Neuronal stem cell (in vitro differentiated cells): Measurements from ENCODE around the gene VSTM4.

Source experiments
- DNase-seq: peaks from one replicate; pipeline ENCODE4 v3.0.0-alpha.2; 2013; ENCODE audit warnings: low spot score
- H2AFZ ChIP-seq: one replicate; pipeline ENCODE4 v1.6.1; 2013; ENCODE audit warnings: mild to moderate bottlenecking, low read length, inconsistent platforms
- H2AK5ac ChIP-seq: 2 replicates; pipeline ENCODE4 v1.6.1; 2013; ENCODE audit warnings: low read depth, mild to moderate bottlenecking, inconsistent platforms, low read length, moderate library complexity, mixed read lengths
- H2BK120ac ChIP-seq: 2 replicates; pipeline ENCODE4 v1.6.1; 2013; ENCODE audit warnings: low read depth, mild to moderate bottlenecking, inconsistent platforms, low read length, moderate library complexity, mixed read lengths
- H2BK12ac ChIP-seq: one replicate; pipeline ENCODE4 v1.6.1; 2013; ENCODE audit warnings: low read length, inconsistent platforms
- H2BK15ac ChIP-seq: 2 replicates; pipeline ENCODE4 v1.6.1; 2013; ENCODE audit warnings: mild to moderate bottlenecking, low read length, inconsistent platforms, mixed read lengths
- H2BK5ac ChIP-seq: one replicate; pipeline ENCODE4 v1.6.1; 2013; ENCODE audit warnings: inconsistent platforms, mild to moderate bottlenecking, low read length, moderate library complexity
- H3K14ac ChIP-seq: one replicate; pipeline ENCODE4 v1.6.1; 2013; ENCODE audit warnings: low read length, inconsistent platforms
- H3K18ac ChIP-seq: 2 replicates; pipeline ENCODE4 v1.6.1; 2013; ENCODE audit warnings: low read length, inconsistent platforms
- H3K23ac ChIP-seq: 2 replicates; pipeline ENCODE4 v1.6.1; 2013; ENCODE audit warnings: low read depth, mild to moderate bottlenecking, mixed read lengths, low read length, inconsistent platforms; ENCODE audit not compliant: poor library complexity
- H3K27ac ChIP-seq: replicated peaks from 3 replicates; pipeline ENCODE4 v1.5.1; 2013; ENCODE audit warnings: low read length, inconsistent platforms
- H3K27me3 ChIP-seq, 3 experiments: 2 replicates each; pipeline ENCODE4 v1.6.1; 2013; ENCODE audit warnings: low read length in 3 of 3, mild to moderate bottlenecking in 2 of 3, inconsistent platforms in 1 of 3, low read depth in 1 of 3, mixed read lengths in 1 of 3, moderate library complexity in 1 of 3; ENCODE audit not compliant: control insufficient read depth in 3 of 3, insufficient read depth in 3 of 3
- H3K36me3 ChIP-seq, 2 donors: replicated peaks in 1 of 2; 2 replicates each; pipeline ENCODE4 v1.6.1; 2013; ENCODE audit warnings: low read length in 2 of 2; ENCODE audit not compliant: control insufficient read depth in 2 of 2, insufficient read depth in 2 of 2
- H3K4ac ChIP-seq: 2 replicates; pipeline ENCODE4 v1.6.1; 2013; ENCODE audit warnings: inconsistent platforms, mild to moderate bottlenecking, low read length, moderate library complexity
- H3K4me1 ChIP-seq, 2 donors: 1 replicate in 1 of 2; 2 replicates in 1 of 2; pipeline ENCODE4 v1.6.1; 2013; ENCODE audit warnings: low read length in 2 of 2, low read depth in 1 of 2; ENCODE audit not compliant: control insufficient read depth in 2 of 2, insufficient read depth in 1 of 2
- H3K4me2 ChIP-seq: one replicate; pipeline ENCODE4 v1.6.1; 2013; ENCODE audit warnings: mild to moderate bottlenecking, low read length, inconsistent platforms; ENCODE audit not compliant: insufficient read depth, poor library complexity, severe bottlenecking
- H3K4me3 ChIP-seq, 2 donors: 2 replicates each; pipeline ENCODE4 v1.5.1; 2013; ENCODE audit warnings: low read length in 2 of 2, mild to moderate bottlenecking in 2 of 2, inconsistent platforms in 1 of 2, moderate library complexity in 1 of 2
- H3K79me1 ChIP-seq: one replicate; pipeline ENCODE4 v1.6.1; 2013; ENCODE audit warnings: low read depth, mild to moderate bottlenecking, inconsistent platforms, low read length, moderate library complexity
- H3K9ac ChIP-seq: one replicate; pipeline ENCODE4 v1.6.1; 2013; ENCODE audit warnings: mild to moderate bottlenecking, low read depth, low read length, inconsistent platforms; ENCODE audit not compliant: poor library complexity
- H3K9me3 ChIP-seq, 2 donors: replicated peaks in 1 of 2; 2 replicates each; pipeline versions ENCODE3 to v1.6.1; 2013; ENCODE audit warnings: low read length in 2 of 2, mild to moderate bottlenecking in 2 of 2, inconsistent platforms in 1 of 2, low read depth in 1 of 2, mixed read lengths in 1 of 2, moderate library complexity in 1 of 2; ENCODE audit not compliant: control insufficient read depth in 2 of 2, insufficient read depth in 1 of 2
- H4K8ac ChIP-seq: one replicate; pipeline ENCODE4 v1.6.1; 2013; ENCODE audit warnings: low read depth, mild to moderate bottlenecking, inconsistent platforms, low read length, moderate library complexity
- H4K91ac ChIP-seq: one replicate; pipeline ENCODE4 v1.6.1; 2013; ENCODE audit warnings: low read length, low read depth, mild to moderate bottlenecking, inconsistent platforms; ENCODE audit not compliant: poor library complexity
- WGBS, 2 donors: extraction: QIAGEN DNeasy Blood & Tissue Kit; methylation state at CpG; one replicate each; pipeline ENCODE4 v1.1.7; 2013; ENCODE audit warnings: missing lambda C conversion rate in 2 of 2, mixed read lengths in 1 of 2; ENCODE audit not compliant: insufficient read length in 2 of 2, insufficient replicate concordance in 1 of 2; ENCODE audit errors: extremely low coverage in 2 of 2; 5-methylcytosine and 5-hydroxymethylcytosine counted together

Gene VSTM4

GRCh38 chr10:48999346-48999745, 116.0 kb downstream of the VSTM4 start:
- DNase-seq = no peak
- WGBS, 2 donors = no CpG with 5 or more reads among the region's 2 CpGs
- no peak overlapping the region for H3K23ac ChIP-seq

GRCh38 chr10:48996329-48996728, 119.0 kb downstream of the VSTM4 start:
- Histone ChIP-seq H3K79me1 (no peaks in the 10 kb centered on the region), H2BK12ac (no peak overlapping the region), H2BK5ac (no peak overlapping the region), H3K18ac (no peak overlapping the region), H3K9me3 (no peaks in the 10 kb centered on the region), H3K14ac (no peak overlapping the region), H2BK15ac (no peak overlapping the region), H2AFZ (no peak overlapping the region), H4K8ac (no peak overlapping the region), H3K4me3 (no peak overlapping the region), H3K23ac (no peak overlapping the region), H3K4me1 (no peaks in the 10 kb centered on the region), H3K27ac (no peak overlapping the region), H2AK5ac (no peak overlapping the region), H3K36me3 (no peaks in the 10 kb centered on the region), H3K4me2 (no peak overlapping the region), H3K27me3 (no peaks in the 10 kb centered on the region), H2BK120ac (no peak overlapping the region), H3K9ac (no peak overlapping the region), H4K91ac (no peak overlapping the region), H3K4ac (no peak overlapping the region)
- WGBS, 2 donors = no CpG with 5 or more reads among the region's 3 CpGs
- DNase-seq = no peak

More at GRCh38 chr10:48999346-48999745, 116.0 kb downstream of the VSTM4 start:
- Histone ChIP-seq H3K4me3 (no peak overlapping the region), H2BK12ac (no peak overlapping the region), H2BK15ac (no peak overlapping the region), H3K4me1 (peaks cover 2 to 4% of the 10 kb centered on the region in 2 donors), H3K4me2 (no peak overlapping the region), H3K79me1 (no peaks in the 10 kb centered on the region), H4K91ac (no peak overlapping the region), H3K36me3 (no peaks in the 10 kb centered on the region), H2BK120ac (no peak overlapping the region), H3K27ac (no peak overlapping the region), H2BK5ac (no peak overlapping the region), H3K18ac (no peak overlapping the region), H3K27me3 (no peaks in the 10 kb centered on the region), H3K4ac (no peak overlapping the region), H3K14ac (no peak overlapping the region), H4K8ac (no peak overlapping the region), H2AK5ac (no peak overlapping the region), H3K9me3 (no peaks in the 10 kb centered on the region), H2AFZ (no peak overlapping the region), H3K9ac (no peak overlapping the region)

- Histone ChIP-seq H3K14ac (no peak overlapping the region), H2BK15ac (no peak overlapping the region), H3K4me3 (no peak overlapping the region), H2AFZ (no peak overlapping the region), H2BK120ac (no peak overlapping the region), H3K9ac (no peak overlapping the region), H3K23ac (no peak overlapping the region), H3K4me2 (no peak overlapping the region), H3K18ac (no peak overlapping the region), H3K4me1 (no peaks in the 10 kb centered on the region), H4K91ac (no peak overlapping the region), H2AK5ac (no peak overlapping the region), H3K36me3 (no peaks in the 10 kb centered on the region), H4K8ac (no peak overlapping the region), H3K9me3 (no peaks in the 10 kb centered on the region), H3K79me1 (no peaks in the 10 kb centered on the region), H2BK12ac (no peak overlapping the region), H3K27me3 (no peaks in the 10 kb centered on the region), H3K27ac (no peak overlapping the region), H3K4ac (no peak overlapping the region), H2BK5ac (no peak overlapping the region)
- no peak for DNase-seq
- no CpG with 5 or more reads among the region's 5 CpGs for WGBS, 2 donors
Observed at GRCh38 chr10:48993627-48994026, 121.7 kb downstream of the VSTM4 start.

GRCh38 chr10:48990226-48990625, 125.1 kb downstream of the VSTM4 start:
- no peaks in the 10 kb centered on the region for H3K9me3 ChIP-seq
- no peak overlapping the region for H2BK5ac ChIP-seq
- H3K4me1 ChIP-seq = no peaks in the 10 kb centered on the region
- no CpG with 5 or more reads among the region's 1 CpG for WGBS, 2 donors
- DNase-seq = no peak
- H3K4ac ChIP-seq = no peak overlapping the region
- no peak overlapping the region for H4K91ac ChIP-seq
- H4K8ac ChIP-seq = no peak overlapping the region
- peaks cover 0 to 19% (median 1%) of the 10 kb centered on the region in 3 experiments for H3K27me3 ChIP-seq
- no peak overlapping the region for H2AK5ac ChIP-seq
- H2BK12ac ChIP-seq = no peak overlapping the region
- H2AFZ ChIP-seq = no peak overlapping the region
- H3K79me1 ChIP-seq = no peaks in the 10 kb centered on the region
- H3K4me2 ChIP-seq = no peak overlapping the region
- H3K18ac ChIP-seq = no peak overlapping the region
- no peak overlapping the region for H3K4me3 ChIP-seq
- no peak overlapping the region for H3K9ac ChIP-seq
- no peak overlapping the region for H2BK15ac ChIP-seq
- no peak overlapping the region for H3K27ac ChIP-seq
- H3K23ac ChIP-seq = no peak overlapping the region
- H2BK120ac ChIP-seq = no peak overlapping the region
- no peaks in the 10 kb centered on the region for H3K36me3 ChIP-seq
- no peak overlapping the region for H3K14ac ChIP-seq
